GM18520 (cell line): Measurements from ENCODE around the gene PSG6.
"Not testable (repeated sequence)": the region's sequence is repeated elsewhere in the genome, so short reads cannot be mapped to it uniquely, and the experiment has no call there.

Experiments
- ATAC-seq: cut with Tn5 transposase; IDR thresholded peaks from one replicate; pipeline ENCODE4 v1.9.1; 2021; ENCODE audit not compliant: unreplicated experiment

The PSG6 gene

DNA sequence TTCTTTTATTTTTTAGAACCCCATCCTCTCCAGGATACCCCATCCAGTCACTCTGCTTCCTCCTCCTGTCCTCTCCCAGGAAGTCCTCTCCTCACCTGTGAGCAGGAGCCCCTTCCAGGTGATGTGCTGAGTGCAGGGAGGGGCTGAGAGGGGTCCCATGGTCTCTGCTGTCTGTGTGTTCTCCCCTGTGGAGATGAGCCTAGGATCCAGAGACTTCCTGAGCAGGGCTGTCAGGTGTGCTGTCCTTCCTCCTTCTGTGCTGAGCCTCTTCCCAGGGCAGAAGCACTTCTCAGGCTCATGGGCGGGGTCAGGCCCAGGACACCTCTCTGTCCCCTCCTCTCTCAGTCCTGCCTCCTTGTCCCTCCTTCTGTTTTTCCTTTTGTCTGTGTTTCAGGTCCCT, at the start of gene PSG6:
TSS of gene PSG6 (minus strand) at position 261 of the 400 bp plus-strand sequence. CDS start at position 159, 102 bp downstream.
- not testable (repeated sequence) for ATAC-seq

DNA sequence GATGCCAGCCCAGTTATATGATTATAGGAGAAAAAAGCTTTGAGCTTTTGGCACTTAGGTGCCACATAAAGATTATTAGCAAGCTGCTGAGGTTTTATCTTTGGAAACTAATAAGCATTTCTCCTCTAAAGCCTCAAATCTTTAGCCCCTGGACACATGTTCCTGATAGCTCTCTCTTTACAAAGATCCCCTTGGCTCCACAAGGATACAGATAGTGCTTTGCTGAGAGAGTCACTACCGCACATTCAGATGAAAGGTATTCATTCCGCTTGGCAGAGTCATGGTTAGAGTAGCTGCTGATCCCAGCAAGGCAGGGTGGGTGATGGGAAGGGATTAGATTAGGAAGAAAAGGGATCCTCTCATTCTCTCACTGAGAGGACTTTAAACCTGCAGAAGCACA, 47.5 kb upstream of the PSG6 start:
- ATAC-seq: no peak

DNA sequence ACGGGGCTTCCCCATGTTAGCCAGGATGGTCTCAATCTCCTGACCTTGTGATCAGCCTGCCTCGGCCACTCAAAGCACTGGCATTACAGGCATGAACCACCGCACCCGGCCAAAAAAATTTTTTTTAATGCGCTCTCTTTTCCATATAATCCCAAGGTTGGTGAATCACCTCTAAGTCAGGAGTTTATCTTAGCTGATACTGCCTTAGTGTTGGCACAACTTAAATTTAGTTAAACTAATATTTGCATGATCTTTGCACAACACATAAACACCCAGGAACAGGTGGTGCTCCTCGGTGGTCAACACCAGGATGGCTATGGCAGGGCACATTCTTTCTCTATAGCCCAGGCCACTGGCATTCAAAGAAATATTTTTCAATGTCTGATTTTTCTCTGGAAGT, 43.4 kb upstream of the PSG6 start:
- ATAC-seq: no peak

DNA sequence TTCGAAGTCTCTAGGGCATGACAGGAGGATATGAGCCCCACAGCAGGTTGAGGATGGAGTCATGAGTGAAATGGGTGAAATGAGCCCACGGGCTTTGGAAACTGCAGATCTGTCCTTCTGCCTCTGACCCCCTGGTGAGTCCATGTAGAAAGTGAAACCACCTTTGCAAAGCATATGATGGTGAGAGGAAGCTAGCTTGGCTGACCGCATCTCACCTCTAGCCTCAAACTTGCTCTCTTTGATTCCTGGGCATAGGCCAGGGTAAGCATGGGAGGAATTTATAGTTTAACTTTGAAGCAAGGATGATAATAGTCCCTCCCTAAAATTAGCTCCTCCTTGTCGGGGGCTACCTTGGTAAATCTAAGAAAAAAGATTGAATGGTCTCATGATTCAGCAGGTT, 34.4 kb upstream of the PSG6 start:
- ATAC-seq: not testable (repeated sequence)

DNA sequence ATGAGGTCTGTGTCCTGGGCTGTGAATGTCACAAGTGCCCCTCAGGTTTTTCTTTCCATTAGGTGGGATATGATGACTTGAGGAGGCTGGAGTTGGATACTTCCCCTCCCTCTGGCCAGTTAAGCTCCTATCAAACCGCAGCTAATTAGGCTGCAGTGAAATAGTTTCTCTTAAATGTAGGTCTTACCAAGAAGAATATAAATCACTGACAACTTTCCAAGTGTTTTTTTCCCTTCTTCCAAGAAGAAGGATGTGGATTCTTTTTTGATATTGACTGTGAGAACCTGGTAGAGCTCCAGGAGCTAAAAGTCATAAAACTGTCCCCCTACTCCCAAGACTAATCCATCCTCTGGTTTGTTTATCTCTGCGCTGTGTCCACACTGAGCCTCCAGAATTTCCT, 33.8 kb upstream of the PSG6 start:
- not testable (repeated sequence) for ATAC-seq

DNA sequence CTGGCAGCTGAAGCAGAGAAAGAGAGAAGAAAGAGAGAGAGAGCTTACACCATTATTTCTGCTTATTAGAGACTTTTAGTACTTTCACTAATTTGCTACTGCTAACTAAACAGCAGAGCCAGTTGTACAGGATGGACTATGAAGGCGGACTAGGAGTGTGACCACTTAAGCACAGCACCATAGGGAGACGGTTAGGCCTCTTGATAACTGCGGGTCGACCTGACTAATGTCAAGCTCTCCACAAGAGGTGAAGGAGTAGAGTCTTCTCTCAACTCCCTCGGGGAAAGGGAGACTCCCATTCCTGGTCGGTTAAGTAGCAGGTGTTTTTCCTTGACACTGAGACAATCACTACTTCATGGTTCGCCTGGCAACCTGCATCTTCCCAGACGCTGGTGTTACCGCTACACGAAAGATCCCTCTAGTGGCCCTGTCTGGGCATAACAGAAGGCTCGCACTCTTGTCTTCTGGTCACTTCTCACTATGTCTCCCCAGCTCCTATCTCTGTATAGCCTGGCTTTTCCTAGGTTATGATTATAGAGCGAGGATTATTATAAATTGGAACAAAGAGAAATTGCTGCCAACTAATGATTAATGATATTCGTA, 24.6 kb upstream of the PSG6 start:
- ATAC-seq: no peak

DNA sequence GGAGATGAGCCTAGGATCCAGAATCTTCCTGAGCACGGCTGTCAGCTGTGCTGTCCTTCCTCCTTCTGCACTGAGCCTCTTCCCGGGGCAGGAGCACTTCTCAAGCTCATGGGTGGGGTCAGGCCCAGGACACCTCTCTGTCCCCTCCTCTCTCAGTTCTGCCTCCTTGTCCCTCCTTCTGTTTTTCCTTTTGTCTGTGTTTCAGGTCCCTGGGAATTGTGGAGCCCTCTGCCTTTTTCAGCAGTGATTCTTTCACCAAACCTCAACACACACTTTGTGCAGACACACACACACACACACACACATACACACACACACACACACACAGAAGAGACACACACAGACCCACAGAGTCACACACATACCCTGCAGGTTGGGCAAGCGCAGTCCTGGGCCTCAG, 19.4 kb upstream of the PSG6 start, which contains the start of gene PSG7:
TSS of gene PSG7 (minus strand) at position 101 of the 400 bp plus-strand sequence. CDS start 131 bp downstream, outside the sequence.
- not testable (repeated sequence) for ATAC-seq

DNA sequence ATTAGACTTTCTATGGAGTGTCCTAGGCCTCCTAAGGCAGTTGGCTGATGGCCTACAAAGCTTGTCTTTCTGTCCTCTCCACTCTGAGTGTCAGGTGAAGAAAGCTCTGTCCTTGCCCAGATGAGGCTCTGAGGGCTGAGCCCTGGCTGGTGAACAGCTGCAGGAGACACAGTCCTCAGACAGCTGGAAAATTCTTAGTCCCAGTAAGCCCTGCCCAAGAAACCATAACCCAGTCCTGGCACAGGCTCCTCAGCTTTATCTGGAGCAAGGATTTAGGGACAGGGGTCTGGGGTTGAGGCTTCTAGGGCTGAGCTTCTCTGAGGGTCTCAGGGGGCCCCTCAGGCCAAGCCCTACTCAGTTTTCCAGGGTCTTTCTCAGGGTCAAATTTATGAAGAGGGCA, 17.0 kb upstream of the PSG6 start:
- not testable (repeated sequence) for ATAC-seq

DNA sequence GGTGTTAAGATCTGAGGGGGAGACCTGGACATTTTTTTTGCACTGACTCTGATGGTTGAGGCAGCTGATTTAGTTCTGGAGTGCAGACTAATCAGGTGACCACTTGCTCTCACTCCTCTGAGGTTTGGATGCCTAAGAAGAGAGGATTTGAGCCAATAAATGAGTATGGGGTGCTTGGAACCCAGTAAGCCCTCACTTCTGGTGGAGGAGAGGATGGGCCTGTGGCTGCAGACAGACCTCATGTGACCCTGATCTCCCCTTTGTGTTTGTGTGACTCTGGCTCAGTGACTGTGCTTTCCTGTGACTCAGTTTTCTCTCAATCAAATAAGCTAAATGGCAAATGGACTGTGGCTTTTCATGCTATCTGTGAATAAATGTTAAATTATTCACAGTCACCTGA, 16.5 kb upstream of the PSG6 start:
- ATAC-seq: not testable (repeated sequence)

DNA sequence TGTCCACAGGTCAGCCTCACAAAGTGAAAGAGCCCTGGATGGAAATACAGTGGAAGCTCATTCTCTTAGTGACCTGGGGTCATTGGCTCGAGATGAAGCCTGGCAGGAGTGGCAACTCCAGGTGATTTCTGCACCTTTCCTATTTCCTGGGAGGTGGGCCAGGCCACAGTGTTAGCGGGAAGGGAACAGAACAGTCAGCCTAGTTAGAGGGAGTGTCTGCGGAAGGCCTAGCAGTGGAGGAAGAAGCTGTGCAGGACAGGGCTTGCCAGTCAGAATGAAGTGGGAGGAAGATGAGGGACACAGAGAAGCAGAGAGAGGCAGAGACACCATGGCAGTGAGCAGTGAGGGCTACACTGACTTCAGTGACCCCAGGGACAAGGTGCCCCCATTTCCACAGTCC, 15.7 kb upstream of the PSG6 start:
- not testable (repeated sequence) for ATAC-seq

DNA sequence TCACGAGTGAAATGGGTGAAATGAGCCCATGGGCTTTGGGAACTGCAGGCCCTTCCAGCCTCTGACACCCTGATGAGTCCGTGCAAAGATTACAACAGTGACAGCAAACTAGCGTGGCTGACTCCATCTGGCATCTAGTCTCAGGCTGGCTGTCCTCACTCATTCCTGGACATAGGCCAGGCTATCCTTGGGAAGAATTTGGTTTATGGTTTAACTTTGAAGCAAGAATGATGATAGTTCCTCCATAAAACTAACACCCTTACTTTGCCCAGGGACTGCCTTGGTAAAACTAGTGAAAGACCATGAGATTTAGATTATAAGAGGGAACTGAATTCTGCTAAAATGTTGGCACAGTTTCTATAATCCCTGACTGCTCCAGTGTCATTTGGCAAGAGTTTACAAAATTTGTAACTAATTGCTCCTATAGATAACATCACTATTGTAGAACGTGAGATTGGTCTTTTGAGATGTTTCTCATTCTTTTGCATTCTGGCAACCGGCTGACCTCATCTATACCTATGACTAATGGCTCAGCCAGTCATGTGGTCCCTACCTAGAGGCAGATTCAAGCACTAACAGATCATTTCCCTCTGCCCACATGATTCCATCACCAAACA, 14.9 kb upstream of the PSG6 start:
- ATAC-seq: not testable (repeated sequence)

DNA sequence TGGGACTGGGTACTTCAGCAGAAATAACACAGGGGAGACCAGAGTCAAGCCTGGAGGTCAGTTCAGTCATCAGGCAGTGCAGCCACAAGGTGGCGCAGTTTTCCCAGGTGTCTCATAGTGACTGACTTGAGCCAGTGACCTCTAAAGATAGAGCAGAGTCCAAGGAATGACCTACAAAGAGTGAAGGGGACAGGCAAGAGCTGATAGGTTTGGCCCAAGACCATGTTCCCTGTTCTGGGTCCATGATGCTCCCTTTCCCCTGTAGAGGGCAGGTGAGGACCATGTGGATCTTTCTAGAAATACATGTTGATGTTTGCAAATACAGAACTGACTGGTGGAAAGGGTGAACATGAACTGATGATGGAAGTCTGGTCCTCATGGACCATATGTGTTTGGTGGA, 12.5 kb upstream of the PSG6 start:
- ATAC-seq: not testable (repeated sequence)

DNA sequence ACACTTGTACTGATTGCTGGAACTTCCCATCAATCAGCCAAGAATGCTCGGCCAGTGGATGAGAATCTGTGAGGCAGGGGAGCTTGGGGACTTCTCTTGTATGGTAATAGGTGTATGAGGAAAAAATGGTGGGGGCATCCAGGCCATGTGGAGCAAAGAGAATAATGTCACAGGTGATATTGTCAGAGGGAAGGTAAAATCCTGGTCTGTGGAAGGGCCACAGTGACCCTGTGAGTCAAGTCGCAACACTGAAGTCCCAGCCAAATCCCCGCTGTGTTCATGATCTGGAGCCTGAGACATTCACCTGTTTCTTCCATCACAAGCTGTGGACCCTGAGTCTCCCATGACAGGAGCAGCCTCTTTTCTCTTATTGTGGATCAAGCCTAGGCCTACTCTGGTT, 11.2 kb upstream of the PSG6 start:
- ATAC-seq: no peak

DNA sequence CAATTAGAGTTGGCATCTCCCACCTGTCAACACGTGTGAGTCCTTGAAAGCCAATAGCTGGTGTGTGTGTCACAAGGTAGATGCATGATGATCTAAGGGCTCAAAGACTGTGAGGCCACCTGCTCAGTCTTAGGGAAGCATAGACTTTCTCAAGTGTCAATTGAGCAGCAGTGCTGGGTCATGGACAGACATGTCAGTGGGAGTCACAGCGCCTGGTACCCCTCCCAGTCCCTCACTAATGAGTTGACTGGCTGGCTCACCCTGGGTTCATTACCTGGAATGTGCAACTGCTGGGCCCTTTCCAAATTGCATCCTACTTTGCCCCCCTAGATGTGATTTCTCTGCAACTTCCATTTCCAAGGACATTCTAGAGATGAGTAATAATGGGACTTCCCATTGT, 9.1 kb upstream of the PSG6 start:
- no peak for ATAC-seq

DNA sequence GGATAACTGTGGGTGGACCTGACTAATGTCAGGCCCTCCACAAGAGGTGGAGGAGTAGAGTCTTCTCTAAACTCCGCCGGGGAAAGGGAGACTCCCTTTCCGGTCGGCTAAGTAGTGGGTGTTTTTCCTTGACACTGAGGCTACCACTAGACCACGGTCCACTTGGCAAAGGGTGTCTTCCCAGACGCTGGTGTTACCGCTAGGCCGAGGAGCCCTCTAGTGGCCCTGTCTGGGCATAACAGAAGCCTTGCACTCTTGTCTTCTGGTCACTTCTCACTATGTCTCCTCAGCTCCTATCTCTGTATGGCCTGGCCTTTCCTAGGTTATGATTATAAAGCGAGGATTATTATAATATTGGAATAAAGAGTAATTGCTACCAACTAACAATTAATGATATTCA, 5.4 kb upstream of the PSG6 start:
- ATAC-seq: not testable (repeated sequence)

DNA sequence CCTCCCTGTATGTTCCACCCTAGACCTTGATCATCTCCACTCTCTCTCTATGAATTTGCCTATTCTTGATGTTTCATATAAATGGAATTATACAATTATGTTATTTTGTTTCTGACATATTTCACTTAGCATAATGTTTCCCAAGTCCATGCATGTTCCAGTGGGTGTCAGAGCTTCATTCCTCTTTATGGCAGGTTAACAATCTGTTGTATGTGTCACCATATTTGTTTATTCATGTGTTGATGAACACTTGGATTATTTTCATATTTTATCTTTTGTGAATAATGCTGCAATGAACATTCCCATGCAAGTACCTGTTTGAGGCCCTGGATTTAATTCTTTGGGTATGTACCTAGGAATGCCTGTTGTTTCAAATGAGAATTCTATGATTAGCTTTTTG, 3.3 kb upstream of the PSG6 start:
- not testable (repeated sequence) for ATAC-seq

DNA sequence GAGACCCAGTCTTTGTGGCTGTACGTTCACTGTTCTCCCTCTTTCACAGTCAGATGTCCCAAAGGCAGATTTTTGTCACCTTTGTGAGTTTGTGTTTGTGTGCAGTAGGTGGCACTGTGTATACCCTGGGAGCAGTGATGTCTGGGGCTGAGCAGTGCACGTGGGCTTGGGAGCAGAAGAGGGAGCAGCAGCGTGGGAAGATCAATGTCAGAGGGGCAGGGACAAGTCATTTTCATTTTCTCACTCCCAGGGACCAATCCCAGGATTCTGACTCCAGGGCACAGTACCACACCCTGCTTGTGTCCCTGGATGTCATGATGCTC, 2.0 kb upstream of the PSG6 start:
- no peak for ATAC-seq

DNA sequence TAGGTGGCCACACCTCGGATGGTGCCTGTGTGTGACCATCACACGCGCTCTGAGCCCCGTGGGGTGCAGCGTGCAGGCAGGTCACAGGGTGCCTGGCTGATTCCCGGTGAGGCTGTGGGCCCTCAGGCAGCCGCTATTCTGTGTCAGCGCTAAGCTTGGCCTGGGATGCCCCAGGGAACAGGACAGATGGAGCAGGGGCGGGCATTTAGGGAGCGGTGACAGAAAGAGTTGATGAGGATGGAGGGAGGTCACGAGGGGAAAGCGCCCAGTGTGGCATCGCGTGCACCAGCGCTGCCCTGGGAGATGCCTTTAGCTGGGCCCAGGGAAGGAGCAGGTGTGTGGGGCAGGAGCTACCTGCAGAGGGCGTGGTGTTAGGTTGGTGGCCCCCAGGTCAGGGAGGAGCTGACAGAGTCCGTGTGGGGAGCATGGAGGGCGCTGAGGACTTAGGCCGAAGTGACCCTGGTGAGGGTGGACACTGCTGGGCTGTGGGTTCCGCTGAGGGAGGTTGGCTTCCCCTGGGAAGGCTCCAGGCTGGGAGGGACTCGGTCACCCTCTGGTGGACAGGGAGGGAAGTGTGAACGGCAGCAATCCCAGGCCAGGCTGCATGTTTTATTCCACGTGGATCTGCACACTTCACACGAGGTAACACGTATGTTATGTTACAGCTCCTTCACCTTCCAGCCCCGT, 1.5 kb upstream of the PSG6 start:
- ATAC-seq: not testable (repeated sequence)

DNA sequence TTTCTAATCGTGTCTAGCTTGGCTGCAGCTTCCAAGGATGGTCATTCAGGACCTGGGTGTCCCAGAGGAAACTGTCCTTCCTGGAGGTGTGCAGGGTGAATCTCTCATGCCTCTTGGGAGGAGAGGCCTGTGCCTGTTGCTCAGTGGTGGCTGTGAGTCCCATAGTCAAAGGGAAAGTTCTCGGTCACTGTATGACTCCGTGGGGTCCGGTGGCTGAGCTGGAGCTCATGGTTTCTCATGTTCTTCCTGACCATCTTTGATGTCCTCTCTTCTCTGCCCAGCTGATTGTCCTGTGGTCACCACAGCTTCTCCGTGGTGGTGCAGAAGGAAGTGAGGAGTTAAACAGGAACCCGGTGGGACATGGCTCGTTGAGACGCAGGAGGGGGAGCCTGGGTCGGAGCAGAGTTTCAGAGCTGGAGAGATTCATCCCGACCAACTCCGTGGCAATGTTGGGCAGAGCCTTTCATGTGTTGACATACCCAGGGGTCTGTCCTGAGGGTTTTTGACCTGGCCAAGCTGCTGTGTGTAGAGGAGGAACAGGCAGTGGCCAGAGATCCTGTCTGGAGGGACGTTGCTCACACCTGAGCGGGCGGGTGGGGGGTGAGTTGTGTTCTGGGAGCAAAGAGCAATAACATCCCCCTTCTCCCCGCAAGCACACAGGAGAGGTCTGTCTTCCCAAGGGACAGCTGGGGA, 829 bp upstream of the PSG6 start:
- not testable (repeated sequence) for ATAC-seq

DNA sequence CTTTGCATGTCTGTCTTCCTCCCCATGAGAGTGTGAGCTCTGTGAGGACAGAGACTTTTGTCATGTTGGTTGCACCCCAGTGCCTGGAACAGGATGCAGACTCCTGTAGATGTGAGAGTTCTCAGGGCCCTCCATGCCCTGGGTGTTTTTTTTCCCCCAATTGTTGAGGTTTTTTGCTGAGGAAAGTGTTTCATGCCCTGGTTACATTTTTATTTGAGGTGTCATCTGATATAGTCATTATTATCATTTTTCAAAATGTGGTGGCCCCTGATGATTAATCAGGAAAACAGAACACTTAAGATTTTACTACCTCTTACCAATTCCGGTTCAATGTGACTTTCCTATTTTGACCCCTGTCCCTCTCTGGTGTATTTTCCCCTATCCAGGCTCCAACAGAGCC, 763 bp downstream of the PSG6 start:
- ATAC-seq: not testable (repeated sequence)

DNA sequence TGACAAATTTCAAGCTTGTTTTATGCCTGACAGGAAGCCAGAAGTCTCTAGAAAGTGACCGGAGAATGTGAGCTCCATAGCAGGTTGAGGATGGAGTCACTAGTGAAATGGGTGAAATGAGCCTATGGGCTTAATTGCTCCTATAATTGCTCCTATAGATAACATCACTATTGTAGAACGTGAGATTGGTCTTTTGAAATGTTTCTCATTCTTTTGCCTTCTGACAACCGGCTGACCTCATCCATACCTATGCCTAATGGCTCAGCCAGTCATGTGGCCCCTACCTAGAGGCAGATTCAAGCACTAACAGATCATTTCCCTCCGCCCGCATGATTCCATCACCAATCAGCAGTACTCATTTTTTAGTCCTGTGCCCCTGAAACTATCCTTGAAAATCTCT, 4.2 kb downstream of the PSG6 start:
- not testable (repeated sequence) for ATAC-seq

DNA sequence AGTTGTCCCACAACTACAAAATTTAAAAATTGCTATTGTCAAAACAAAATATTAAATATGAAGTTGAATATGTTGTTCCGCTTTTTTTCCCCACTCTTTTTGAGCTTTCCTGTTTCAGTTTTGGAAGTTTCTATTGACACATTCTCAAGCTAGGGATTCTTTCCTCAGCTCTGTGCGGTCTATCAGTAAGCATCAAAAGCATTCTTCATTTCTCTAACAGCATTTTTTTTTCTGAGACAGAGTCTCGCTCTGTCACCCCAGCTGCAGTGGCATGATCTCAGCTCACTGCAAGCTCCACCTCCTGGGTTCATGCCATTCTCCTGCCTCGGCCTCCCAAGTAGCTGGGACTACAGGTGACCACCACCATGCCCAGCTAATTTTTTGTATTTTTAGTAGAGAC, 4.8 kb downstream of the PSG6 start:
- not testable (repeated sequence) for ATAC-seq
